Caki2 (cell line): ENCODE measurements around the gene CSRP1. TPM values are rescaled to one million over a fixed set of nuclear protein-coding genes. Genes with fewer than 3 reads are reported as not detected.
A peak's percentile ranks its signal among the peaks of the same experiment; 100 is the strongest.
"Not testable (repeated sequence)": the region's sequence is repeated elsewhere in the genome, so short reads cannot be mapped to it uniquely, and the experiment has no call there.

Source experiments
- DNase-seq: peaks from one replicate; pipeline ENCODE4 v3.0.0-alpha.2; 2015; ENCODE audit warnings: low read depth
- in situ Hi-C: cut with HindIII; loops from 2 replicates; pipeline ENCODE4 v1.10.0; 2016; ENCODE audit warnings: low sequenced_read_pairs, low pct_unique_long_range_greater_than_20kb, mixed read lengths
- total RNA-seq: library from RNA; depleted of rRNA; stranded (reverse); fragments of >200 nt; shearing (Covaris generic); gene quantifications from 2 replicates; pipeline ENCODE4 v1.2.3, GENCODE V29; 2014; ENCODE audit warnings: low replicate concordance

The CSRP1 gene
- total RNA-seq, 1 experiment from 2014 or later = 235 TPM

- peak; percentile 66 for DNase-seq
- in situ Hi-C loops = no loop called here
These were observed 32.9 kb upstream of the CSRP1 start for GRCh38 chr1:201539561-201540431.

- in situ Hi-C loops = no loop called here
- DNase-seq = peak; percentile 95
These were observed 32.0 kb upstream of the CSRP1 start, which contains the start of gene NAV1 for GRCh38 chr1:201538612-201539551. TSS of gene NAV1 (plus strand) at chr1:201539127. CDS start at chr1:201622885, 83,758 bp downstream.

GRCh38 chr1:201537891-201538611, 31.1 kb upstream of the CSRP1 start:
- in situ Hi-C loops = no loop called here
- peak; percentile 69 for DNase-seq

GRCh38 chr1:201537467-201537866, 30.5 kb upstream of the CSRP1 start:
- in situ Hi-C loops = no loop called here
- no peak for DNase-seq

- in situ Hi-C loops = no loop called here
- no peak for DNase-seq
These were observed 30.1 kb upstream of the CSRP1 start for GRCh38 chr1:201537028-201537427.

- peak; percentile 30 for DNase-seq
- in situ Hi-C loops = no loop called here
These were observed 29.6 kb upstream of the CSRP1 start for GRCh38 chr1:201536558-201536957.

- in situ Hi-C loops = no loop called here
- DNase-seq = no peak
These were observed 29.0 kb upstream of the CSRP1 start for GRCh38 chr1:201535919-201536245.

GRCh38 chr1:201535046-201535918, 28.4 kb upstream of the CSRP1 start:
- in situ Hi-C loops = no loop called here
- DNase-seq = peak; percentile 68

- in situ Hi-C loops = no loop called here
- no peak for DNase-seq
These were observed 26.9 kb upstream of the CSRP1 start for GRCh38 chr1:201533836-201534235.

GRCh38 chr1:201531551-201532425, 24.9 kb upstream of the CSRP1 start:
- in situ Hi-C loops = no loop called here
- no peak for DNase-seq

- peak; percentile 72 for DNase-seq
- in situ Hi-C loops = no loop called here
These were observed 24.0 kb upstream of the CSRP1 start for GRCh38 chr1:201530741-201531531.

GRCh38 chr1:201528631-201529252, 21.8 kb upstream of the CSRP1 start:
- in situ Hi-C loops = no loop called here
- DNase-seq = no peak

- no peak for DNase-seq
- in situ Hi-C loops = no loop called here
These were observed 21.0 kb upstream of the CSRP1 start for GRCh38 chr1:201527879-201528278.

GRCh38 chr1:201525193-201525778, 18.4 kb upstream of the CSRP1 start:
- in situ Hi-C loops = no loop called here

GRCh38 chr1:201520046-201520575, 13.2 kb upstream of the CSRP1 start:
- in situ Hi-C loops, DNase-seq: not testable (repeated sequence)

More at GRCh38 chr1:201525193-201525778, 18.4 kb upstream of the CSRP1 start:
- DNase-seq = no peak
